Esophagus squamous epithelium (tissue), 4 donors: ENCODE results near the gene SNPH.

Source experiments
- CTCF ChIP-seq, 6 experiments: fragments of 450-650 bp in 4 of 6; fragments of 200-600 bp in 2 of 6; sonication (generic) in 2 of 6; IDR thresholded peaks; one replicate each; pipeline ENCODE4 v1.5.1; 2016 to 2019; ENCODE audit warnings: antibody characterized with exemption in 6 of 6, mild to moderate bottlenecking in 4 of 6, moderate library complexity in 4 of 6
- POLR2A ChIP-seq, 4 donors: fragments of 450-650 bp; IDR thresholded peaks; one replicate each; pipeline ENCODE4 v1.6.1; 2017; ENCODE audit warnings: antibody characterized with exemption in 4 of 4, mild to moderate bottlenecking in 4 of 4, moderate library complexity in 3 of 4

GRCh38 chr20:1320016-1320415 is 53.9 kb downstream of the SNPH start:
- TF ChIP-seq CTCF (IDR thresholded peaks at IDR 0.05) (no peak), POLR2A (IDR thresholded peaks at IDR 0.05) (no peak)
